HepG2 (cell line): ENCODE data around the gene FAF2. TPM values are rescaled to one million over a fixed set of nuclear protein-coding genes. Genes with fewer than 3 reads are reported as not detected.

Experiments used
- CBX2 ChIP-seq, 2 experiments: fragments of 200-600 bp in 1 of 2; sonication (generic); formaldehyde crosslinking in 1 of 2; IDR thresholded peaks; 2 replicates each; pipeline versions ENCODE4 v1.7.0 to v1.8.1; 2018 to 2022; ENCODE audit warnings: low read depth in 2 of 2, low read length in 1 of 2, mild to moderate bottlenecking in 1 of 2, missing genetic modification reagents in 1 of 2
- ETV6 ChIP-seq: sonication (generic); formaldehyde crosslinking; conservative IDR thresholded peaks from 2 replicates; pipeline ENCODE4 v1.4.0; 2020; ENCODE audit warnings: missing genetic modification reagents
- HOXA3 ChIP-seq: sonication (generic); formaldehyde crosslinking; IDR thresholded peaks from 2 replicates; pipeline ENCODE4 v1.5.0; 2020; ENCODE audit warnings: missing genetic modification reagents
- KDM2A ChIP-seq: sonication (generic); formaldehyde crosslinking; IDR thresholded peaks from 2 replicates; pipeline ENCODE4 v1.4.0; 2020; ENCODE audit warnings: low read depth, missing genetic modification reagents, borderline replicate concordance
- MAFG ChIP-seq: sonication (generic); formaldehyde crosslinking; IDR thresholded peaks from 2 replicates; pipeline ENCODE4 v1.5.1; 2020; ENCODE audit warnings: mild to moderate bottlenecking, missing genetic modification reagents
- MAFK ChIP-seq, 2 experiments: IDR thresholded peaks in 1 of 2; conservative IDR thresholded peaks in 1 of 2; 2 replicates each; pipeline ENCODE4 v1.6.1; 2011; ENCODE audit warnings: improper control_type of control experiment in 2 of 2, low read length in 2 of 2
- NFYB ChIP-seq: sonication (generic); formaldehyde crosslinking; IDR thresholded peaks from 2 replicates; pipeline ENCODE4 v1.4.0; 2020; ENCODE audit warnings: missing genetic modification reagents
- NKX3-1 ChIP-seq: sonication (generic); formaldehyde crosslinking; IDR thresholded peaks from 2 replicates; pipeline ENCODE4 v1.5.0; 2020; ENCODE audit warnings: missing genetic modification reagents
- NPAS2 ChIP-seq: sonication (generic); formaldehyde crosslinking; IDR thresholded peaks from 2 replicates; pipeline ENCODE4 v1.8.0; 2022; ENCODE audit warnings: mild to moderate bottlenecking, missing genetic modification reagents, borderline replicate concordance
- NR2F2 ChIP-seq: IDR thresholded peaks from 2 replicates; pipeline ENCODE4 v1.6.1; 2012; ENCODE audit warnings: low read depth, inconsistent platforms, borderline replicate concordance
- REL ChIP-seq: sonication (generic); formaldehyde crosslinking; conservative IDR thresholded peaks from 2 replicates; pipeline ENCODE4 v1.8.0; 2022; ENCODE audit warnings: mild to moderate bottlenecking, missing genetic modification reagents, moderate library complexity
- SIN3A ChIP-seq: IDR thresholded peaks from 2 replicates; pipeline ENCODE4 v1.6.1; 2011; ENCODE audit warnings: low read depth, mild to moderate bottlenecking, control low read depth, low read length, borderline replicate concordance
- SIN3B ChIP-seq: fragments of 150-350 bp; IDR thresholded peaks from 2 replicates; pipeline ENCODE4 v1.6.1; 2014; ENCODE audit warnings: low read length
- TERF1 ChIP-seq: sonication (generic); formaldehyde crosslinking; IDR thresholded peaks from 2 replicates; pipeline ENCODE4 v1.8.0; 2022; ENCODE audit warnings: mild to moderate bottlenecking, missing genetic modification reagents, moderate library complexity
- U2AF1 ChIP-seq: fragments of 200-400 bp; formaldehyde crosslinking; optimal IDR thresholded peaks from 2 replicates; pipeline ENCODE3; 2017; ENCODE audit warnings: mild to moderate bottlenecking, low read depth, low read length
- ZC3H4 ChIP-seq: sonication (generic); formaldehyde crosslinking; IDR thresholded peaks from 2 replicates; pipeline ENCODE4 v1.4.0; 2020; ENCODE audit warnings: missing genetic modification reagents, borderline replicate concordance
- ZFP90 ChIP-seq: sonication (generic); formaldehyde crosslinking; IDR thresholded peaks from 2 replicates; pipeline ENCODE4 v1.8.0; 2022; ENCODE audit warnings: missing genetic modification reagents, mild to moderate bottlenecking, inconsistent platforms, borderline replicate concordance
- ZNF10 ChIP-seq: sonication (generic); formaldehyde crosslinking; IDR thresholded peaks from 2 replicates; pipeline ENCODE4 v1.4.0; 2020; ENCODE audit warnings: mild to moderate bottlenecking, low read depth, missing genetic modification reagents, borderline replicate concordance
- ZNF232 ChIP-seq: sonication (generic); formaldehyde crosslinking; IDR thresholded peaks from 2 replicates; pipeline ENCODE4 v1.4.0; 2020; ENCODE audit warnings: missing genetic modification reagents, borderline replicate concordance
- ZNF292 ChIP-seq: sonication (generic); formaldehyde crosslinking; IDR thresholded peaks from 2 replicates; pipeline ENCODE4 v1.8.1; 2022; ENCODE audit warnings: mild to moderate bottlenecking, low read depth, missing genetic modification reagents, borderline replicate concordance
- ZNF30 ChIP-seq: sonication (generic); formaldehyde crosslinking; IDR thresholded peaks from 2 replicates; pipeline ENCODE4 v1.5.0; 2020; ENCODE audit warnings: mild to moderate bottlenecking, missing genetic modification reagents
- ZNF335 ChIP-seq: sonication (generic); formaldehyde crosslinking; IDR thresholded peaks from 2 replicates; pipeline ENCODE4 v1.4.0; 2020; ENCODE audit warnings: missing genetic modification reagents
- ZNF574 ChIP-seq: sonication (generic); formaldehyde crosslinking; IDR thresholded peaks from 2 replicates; pipeline ENCODE4 v1.4.0; 2020; ENCODE audit warnings: missing genetic modification reagents
- ZNF580 ChIP-seq: IDR thresholded peaks from 2 replicates; pipeline ENCODE4 v1.6.1; 2016; ENCODE audit warnings: low read depth, borderline replicate concordance
- ZNF670 ChIP-seq: sonication (generic); formaldehyde crosslinking; IDR thresholded peaks from 2 replicates; pipeline ENCODE4 v1.8.0; 2022; ENCODE audit warnings: mild to moderate bottlenecking, missing genetic modification reagents, borderline replicate concordance
- ZNF781 ChIP-seq: sonication (generic); formaldehyde crosslinking; IDR thresholded peaks from 2 replicates; pipeline ENCODE4 v1.5.1; 2020; ENCODE audit warnings: borderline replicate concordance, mild to moderate bottlenecking, missing genetic modification reagents; ENCODE audit errors: not compliant biosample characterization
- ZNF891 ChIP-seq: sonication (generic); formaldehyde crosslinking; IDR thresholded peaks from 2 replicates; pipeline ENCODE4 v1.5.0; 2020; ENCODE audit warnings: mild to moderate bottlenecking, missing genetic modification reagents
- polyA plus RNA-seq, 8 experiments: library from polyadenylated mRNA; depleted of rRNA in 3 of 8; stranded (reverse) in 7 of 8; unstranded in 1 of 8; fragments of >200 nt; fragmentation: Illumina TruSeq in 4 of 8; extraction: Trizol in 4 of 8; gene quantifications; 2 replicates each; pipeline versions ENCODE4 v1.2.1 to v1.2.3, GENCODE V29; 2011 to 2016; ENCODE audit warnings: low read depth in 4 of 8, missing spikeins in 1 of 8, mixed read lengths in 1 of 8; ENCODE audit not compliant: insufficient read depth in 1 of 8
- total RNA-seq, 5 experiments: library from RNA; depleted of rRNA; stranded (reverse); fragments of >200 nt; fragmentation: Illumina TruSeq; extraction: Trizol; gene quantifications; 2 replicates each; pipeline ENCODE4 v1.2.3, GENCODE V29; 2016; ENCODE audit warnings: low read depth in 1 of 5

FAF2 gene
- total and polyA plus RNA-seq, 2 of the 13 experiments (the other 11 are each of a cell fraction or from before 2014, with no cell fraction given) = 27.8 to 34.3 TPM

- TF ChIP-seq CBX2 (IDR thresholded peaks at IDR 0.05; ENCODE audit: low read depth, low read length) (no peak), CBX2 (CRISPR knock-in tag; IDR thresholded peaks at IDR 0.05; ENCODE audit: low read depth) (no peak), ZNF232 (CRISPR knock-in tag) (no peak), NPAS2 (no peak), MAFG (CRISPR knock-in tag) (no peak), ZNF30 (CRISPR knock-in tag) (no peak), KDM2A (CRISPR knock-in tag) (peak; percentile 41; the same call in 1 of the 2 replicates), ZNF292 (CRISPR knock-in tag) (0 out of 2 replicates have a peak, but pooled peaks have one; percentile 31), SIN3A (0 out of 2 replicates have a peak, but pooled peaks have one; percentile 69), ZNF670 (CRISPR knock-in tag) (0 out of 2 replicates have a peak, but pooled peaks have one; percentile 47), NFYB (CRISPR knock-in tag) (peak; percentile 86), NKX3-1 (no peak; the same call in 1 of the 2 replicates), SIN3B (no peak), REL (CRISPR knock-in tag) (0 out of 2 replicates have a peak, but pooled peaks have one; percentile 38), ZNF580 (CRISPR knock-in tag) (0 out of 2 replicates have a peak, but pooled peaks have one; percentile 23), ZNF574 (CRISPR knock-in tag) (0 out of 2 replicates have a peak, but pooled peaks have one; percentile 57), MAFK (conservative IDR thresholded peaks at IDR 0.05 in 1 of 2, IDR thresholded peaks at IDR 0.05 in 1 of 2; ENCODE audit: low read length in 2 of 2) (no peak), NR2F2 (no peak), HOXA3 (CRISPR knock-in tag) (peak; percentile 99), TERF1 (CRISPR knock-in tag) (no peak), ZC3H4 (CRISPR knock-in tag) (no peak), ZFP90 (CRISPR knock-in tag) (0 out of 2 replicates have a peak, but pooled peaks have one; percentile 20), ZNF335 (CRISPR knock-in tag) (no peak), ZNF891 (no peak), U2AF1 (no peak), ETV6 (CRISPR knock-in tag) (no peak), ZNF781 (CRISPR knock-in tag) (no peak), ZNF10 (CRISPR knock-in tag) (no peak)
These were observed 89.5 kb downstream of the FAF2 start (continued) for GRCh38 chr5:176537554-176538229.
